Measurements from ENCODE around the gene DNAJB12.

Gene DNAJB12

DNA sequence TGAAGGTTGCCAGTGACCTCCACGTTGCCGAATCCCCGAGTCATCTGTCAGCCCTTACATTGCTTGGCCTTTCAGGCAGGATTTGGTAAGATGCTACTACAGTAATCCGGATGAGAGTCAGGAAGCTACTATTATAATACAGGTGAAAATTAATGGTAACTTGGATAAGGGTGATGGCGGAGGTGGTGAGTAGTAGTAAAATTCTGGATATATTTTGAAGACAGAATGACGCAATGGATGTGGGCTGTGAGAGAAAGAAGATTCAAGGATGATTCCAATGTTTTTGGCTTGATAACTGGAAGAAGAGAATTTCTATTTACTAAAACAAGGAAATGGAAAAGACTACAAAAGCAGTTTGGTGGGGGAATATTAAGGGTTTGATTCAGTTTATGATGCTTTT is 1.4 kb upstream of the DNAJB12 start:
- H3K4me2 ChIP-seq (ENCODE audit: low read length) = no peak overlapping the region
- no peak overlapping the region for H3K4me3 ChIP-seq (ENCODE audit: low read depth, low read length)
- no peak overlapping the region for H2AFZ ChIP-seq
- H3K4me1 ChIP-seq = peaks cover 17% of the 10 kb centered on the region
- no peaks in the 10 kb centered on the region for H3K9me3 ChIP-seq (ENCODE audit: control insufficient read depth, low read length)
- H3K27ac ChIP-seq = no peak overlapping the region
- no peaks in the 10 kb centered on the region for H3K27me3 ChIP-seq (ENCODE audit: control insufficient read depth, insufficient read depth, low read length)
- no peak for TF ChIP-seq CTCF (IDR thresholded peaks at IDR 0.05)
- H3K36me3 ChIP-seq (ENCODE audit: control insufficient read depth, insufficient read depth, low read length) = no peaks in the 10 kb centered on the region
- no peak overlapping the region for H3K9ac ChIP-seq
- H3K79me2 ChIP-seq = peaks cover 17% of the 10 kb centered on the region

GRCh38 chr10:72355214-72355555 is 466 bp upstream of the DNAJB12 start:
- H3K4me1 ChIP-seq = peaks cover 17% of the 10 kb centered on the region
- H3K79me2 ChIP-seq = peaks cover 24% of the 10 kb centered on the region
- H3K27ac ChIP-seq = peak overlapping the region; percentile 96
- H3K27me3 ChIP-seq (ENCODE audit: control insufficient read depth, insufficient read depth, low read length) = no peaks in the 10 kb centered on the region
- H3K4me3 ChIP-seq (ENCODE audit: low read depth, low read length) = peak overlapping the region; percentile 100
- H3K9ac ChIP-seq = no peak overlapping the region
- no peak for TF ChIP-seq CTCF (IDR thresholded peaks at IDR 0.05)
- H3K4me2 ChIP-seq (ENCODE audit: low read length) = peak overlapping the region; percentile 82
- H3K9me3 ChIP-seq (ENCODE audit: control insufficient read depth, low read length) = no peaks in the 10 kb centered on the region
- H2AFZ ChIP-seq = peak overlapping the region; percentile 93
- no peaks in the 10 kb centered on the region for H3K36me3 ChIP-seq (ENCODE audit: control insufficient read depth, insufficient read depth, low read length)

DNA sequence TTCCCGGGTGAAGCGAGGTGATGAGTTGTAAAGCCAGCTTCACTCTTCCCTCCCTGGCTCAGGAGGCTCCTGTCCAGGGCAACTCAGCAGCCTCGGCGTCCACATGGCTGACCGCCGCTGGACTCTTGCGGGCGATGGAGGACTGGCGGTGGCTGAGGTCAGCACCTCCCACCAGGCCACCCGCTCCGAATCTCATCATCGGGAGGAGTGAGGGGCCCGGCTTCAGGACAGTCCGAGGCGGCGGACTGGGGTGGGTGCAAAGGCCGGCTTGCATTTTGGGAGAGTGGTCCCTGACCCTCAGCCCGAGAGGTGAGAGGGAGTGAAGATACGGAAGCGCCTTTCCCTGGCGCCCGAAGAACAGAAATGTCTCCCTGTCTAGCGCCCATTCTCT is 759 bp downstream of the DNAJB12 start:
- Histone ChIP-seq H3K27me3 (ENCODE audit: control insufficient read depth, insufficient read depth, low read length) (no peaks in the 10 kb centered on the region), H3K9ac (peak overlapping the region; percentile 64), H3K4me2 (ENCODE audit: low read length) (peak overlapping the region; percentile 82), H3K36me3 (ENCODE audit: control insufficient read depth, insufficient read depth, low read length) (no peaks in the 10 kb centered on the region), H3K27ac (peak overlapping the region; percentile 96), H3K4me1 (peaks cover 17% of the 10 kb centered on the region), H3K79me2 (peaks cover 35% of the 10 kb centered on the region), H3K4me3 (ENCODE audit: low read depth, low read length) (peak overlapping the region; percentile 100), H3K9me3 (ENCODE audit: control insufficient read depth, low read length) (no peaks in the 10 kb centered on the region), H2AFZ (peak overlapping the region; percentile 93)
- no peak for TF ChIP-seq CTCF (IDR thresholded peaks at IDR 0.05)

DNA sequence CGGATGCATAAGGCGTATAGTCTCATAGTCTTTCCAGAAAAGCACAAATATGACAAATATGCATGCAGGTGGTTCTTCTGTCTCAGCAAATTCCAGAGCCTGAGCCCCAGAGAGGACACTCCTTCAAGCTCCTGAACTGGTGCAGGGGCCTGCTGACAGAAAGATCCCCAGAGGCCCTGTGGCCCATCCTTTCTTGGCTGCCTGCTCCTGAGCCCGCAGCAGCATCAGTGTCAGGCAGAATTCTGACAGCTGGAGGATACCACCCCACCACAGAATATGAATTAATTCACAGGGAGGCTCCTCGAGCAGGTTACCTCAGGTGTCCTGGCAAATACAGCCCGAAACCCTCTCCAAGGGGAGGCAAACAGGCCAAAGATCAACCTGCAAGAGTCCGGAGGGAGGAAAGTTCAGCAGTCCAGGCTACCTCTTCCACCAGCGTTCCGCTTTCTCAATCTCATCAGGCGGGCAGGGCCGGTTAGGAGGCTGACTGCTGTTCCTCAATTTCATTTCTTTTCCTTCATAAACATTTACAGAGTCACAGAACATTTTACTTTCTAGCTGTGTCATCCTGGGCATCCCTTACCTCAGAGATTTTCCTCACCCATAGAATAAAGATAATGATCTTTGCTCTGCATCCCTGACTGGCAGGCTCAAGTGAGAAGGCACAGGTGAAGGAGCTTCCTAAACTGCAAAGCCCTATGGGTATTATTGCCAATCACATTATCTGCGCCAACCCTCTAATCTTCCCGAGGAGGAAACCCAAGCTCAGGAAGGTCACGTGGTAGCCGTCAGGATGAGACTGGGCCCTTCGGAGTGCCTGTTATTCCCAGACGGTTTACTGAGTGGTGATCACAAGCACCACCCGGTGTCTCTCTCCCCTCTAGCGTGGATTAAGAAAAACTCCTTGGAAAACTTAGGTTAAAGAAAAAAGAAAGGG is 1.4 kb downstream of the DNAJB12 start:
- H3K4me1 ChIP-seq = peaks cover 17% of the 10 kb centered on the region
- H3K36me3 ChIP-seq (ENCODE audit: control insufficient read depth, insufficient read depth, low read length) = no peaks in the 10 kb centered on the region
- no peak for TF ChIP-seq CTCF (IDR thresholded peaks at IDR 0.05)
- H3K9ac ChIP-seq = no peak overlapping the region
- peaks cover 42% of the 10 kb centered on the region for H3K79me2 ChIP-seq
- peak overlapping the region; percentile 96 for H3K27ac ChIP-seq
- peak overlapping the region; percentile 93 for H2AFZ ChIP-seq
- H3K27me3 ChIP-seq (ENCODE audit: control insufficient read depth, insufficient read depth, low read length) = no peaks in the 10 kb centered on the region
- peak overlapping the region; percentile 100 for H3K4me3 ChIP-seq (ENCODE audit: low read depth, low read length)
- H3K9me3 ChIP-seq (ENCODE audit: control insufficient read depth, low read length) = no peaks in the 10 kb centered on the region
- peak overlapping the region; percentile 82 for H3K4me2 ChIP-seq (ENCODE audit: low read length)

DNA sequence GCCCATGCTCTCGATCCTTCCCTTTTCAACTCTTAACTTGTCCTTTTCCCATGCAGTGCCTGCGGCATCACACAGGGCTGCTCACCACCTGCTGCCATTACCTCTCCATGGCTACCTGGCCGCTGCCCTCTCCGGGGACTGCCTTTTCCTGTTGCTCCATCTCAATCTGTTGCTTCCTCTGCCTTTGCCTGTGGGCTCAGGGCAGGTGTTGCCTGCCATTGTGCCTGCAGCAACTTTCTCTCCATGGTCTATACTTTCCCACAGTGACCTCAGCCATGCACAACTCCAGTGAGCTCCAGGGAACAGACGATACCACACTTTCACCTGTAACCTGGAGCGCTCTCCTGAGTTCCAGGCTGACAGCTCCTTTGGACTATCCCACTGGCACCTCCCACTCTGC is 3.2 kb downstream of the DNAJB12 start:
- H3K79me2 ChIP-seq = peaks cover 59% of the 10 kb centered on the region
- H3K4me2 ChIP-seq (ENCODE audit: low read length) = no peak overlapping the region
- no peak overlapping the region for H3K27ac ChIP-seq
- no peaks in the 10 kb centered on the region for H3K27me3 ChIP-seq (ENCODE audit: control insufficient read depth, insufficient read depth, low read length)
- no peak overlapping the region for H2AFZ ChIP-seq
- H3K4me3 ChIP-seq (ENCODE audit: low read depth, low read length) = no peak overlapping the region
- no peak overlapping the region for H3K9ac ChIP-seq
- H3K36me3 ChIP-seq (ENCODE audit: control insufficient read depth, insufficient read depth, low read length) = no peaks in the 10 kb centered on the region
- no peaks in the 10 kb centered on the region for H3K9me3 ChIP-seq (ENCODE audit: control insufficient read depth, low read length)
- TF ChIP-seq CTCF (IDR thresholded peaks at IDR 0.05) = no peak
- H3K4me1 ChIP-seq = peaks cover 17% of the 10 kb centered on the region
